ENCODE measurements around the gene ZNG1B. TPM values are rescaled to one million over a fixed set of nuclear protein-coding genes. Genes with fewer than 3 reads are reported as not detected.
"Not testable (repeated sequence)": the region's sequence is repeated elsewhere in the genome, so short reads cannot be mapped to it uniquely, and the experiment has no call there.

The ZNG1B gene
- total and polyA plus RNA-seq, 4 donors = 28.6 to 43.1 (median 32.2) TPM

DNA sequence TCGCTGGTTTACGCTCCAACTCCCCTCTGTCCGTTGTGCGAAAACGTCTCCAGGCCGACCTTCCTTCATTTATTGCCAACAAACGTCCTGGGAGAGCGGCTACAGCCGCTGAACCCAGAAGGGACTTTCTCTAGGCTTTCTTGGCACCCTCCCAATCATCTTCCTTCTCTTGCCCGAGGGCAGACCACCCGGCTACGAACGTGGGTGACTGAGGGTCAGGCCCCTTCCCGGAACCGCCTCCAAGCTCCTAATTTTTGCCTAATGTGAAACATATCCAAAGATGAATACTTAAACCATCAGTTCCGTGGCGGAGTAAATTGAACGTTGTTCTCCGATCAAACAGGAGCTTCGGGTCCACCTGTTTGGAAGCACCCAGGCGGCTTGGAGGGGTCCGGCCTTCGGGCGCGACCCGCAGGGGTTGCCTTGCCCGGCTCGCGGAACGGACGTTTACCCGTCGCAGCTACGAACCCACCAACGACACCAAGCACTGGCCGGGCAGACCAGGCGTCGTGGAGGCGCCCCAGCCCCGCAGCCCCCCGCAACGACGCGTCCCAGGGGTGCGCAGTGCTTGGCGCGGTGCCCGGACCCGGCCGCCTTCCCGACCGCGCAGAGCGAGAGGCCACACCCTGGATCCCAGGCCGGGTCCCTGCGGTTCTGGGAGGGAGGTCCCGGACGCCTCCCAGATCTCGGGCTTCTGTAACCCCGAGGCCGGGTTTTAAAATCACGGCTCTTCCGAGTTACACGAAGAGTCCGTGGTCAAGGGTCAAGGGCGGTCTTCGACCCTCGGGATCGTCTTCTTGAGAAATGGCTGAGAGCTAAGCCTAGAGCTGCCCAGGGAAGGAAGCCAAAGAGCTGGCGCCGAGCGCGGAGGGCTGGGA lies 65.0 kb downstream of the ZNG1B start:
- H3K9me3 ChIP-seq (ENCODE audit: control insufficient read depth, low read length); H3K4me1 ChIP-seq (ENCODE audit: control insufficient read depth in 1 of 2, insufficient read depth in 2 of 2, low read length in 2 of 2); H3K27me3 ChIP-seq (ENCODE audit: control insufficient read depth in 1 of 2, insufficient read depth in 2 of 2, low read length in 1 of 2); H3K36me3 ChIP-seq (ENCODE audit: control insufficient read depth in 1 of 2, insufficient read depth in 2 of 2, low read length in 1 of 2); ATAC-seq (ENCODE audit: low FRiP score); H3K27ac ChIP-seq (ENCODE audit: low read depth in 1 of 2, low read length in 2 of 2); intact Hi-C loops (cut with DNase I): not testable (repeated sequence)
- peak in 1 of 2 donors; percentile 72 for DNase-seq
- WGBS, 2 donors = 4 to 6% methylated on average over 66 to 73 of the region's 73 CpGs
- H3K4me3 ChIP-seq (ENCODE audit: low read length in 2 of 2) = peak overlapping the region in 1 of 2 donors; percentile 25

DNA sequence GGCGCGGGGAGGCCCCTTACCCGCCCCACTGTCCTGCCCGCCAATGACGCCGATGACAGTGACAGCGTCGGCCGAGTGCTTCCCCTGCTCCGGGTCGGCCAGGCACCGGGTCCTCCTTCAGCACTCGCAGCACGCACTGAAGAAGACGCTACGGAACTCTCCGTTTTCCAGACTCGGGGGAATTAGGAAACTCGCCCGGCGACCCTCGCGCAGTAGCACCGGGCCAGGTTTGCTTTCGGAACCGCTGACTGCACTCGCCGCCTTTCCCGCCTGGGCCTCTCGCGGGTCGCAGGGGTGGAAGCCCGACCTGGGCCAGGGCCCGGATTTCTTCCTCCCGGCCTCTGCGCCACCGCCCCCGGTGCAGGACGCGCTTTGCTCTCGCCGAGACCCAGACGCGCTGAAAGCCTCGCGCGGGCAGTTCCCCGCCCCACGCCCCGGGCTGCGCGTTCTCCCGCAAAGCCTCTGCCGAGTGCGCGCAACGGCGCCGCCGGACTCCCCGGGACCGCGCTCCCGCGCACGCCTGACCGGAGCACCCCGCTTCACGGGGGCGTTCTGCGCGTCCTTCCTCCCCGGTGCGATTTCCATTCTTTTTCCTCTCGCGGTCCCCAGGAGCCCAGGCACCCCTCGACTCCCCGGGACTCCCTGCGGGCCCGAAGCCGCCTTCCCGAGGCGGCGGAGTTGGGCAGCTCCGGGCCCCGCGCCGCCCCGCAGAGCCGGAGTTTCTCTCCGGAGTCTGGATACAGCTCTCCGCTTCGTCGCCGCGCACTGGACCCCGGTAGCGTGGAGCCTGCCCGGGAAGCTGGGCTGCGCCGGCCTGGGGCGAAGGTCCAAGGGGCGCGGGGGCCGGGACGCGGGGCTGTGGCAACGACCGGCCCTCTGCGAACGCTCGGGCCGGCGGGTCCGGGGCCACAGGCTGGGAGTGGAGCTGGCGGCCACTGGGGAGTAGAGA lies 65.9 kb downstream of the ZNG1B start:
- ATAC-seq (ENCODE audit: low FRiP score); H3K4me1 ChIP-seq (ENCODE audit: control insufficient read depth in 1 of 2, insufficient read depth in 2 of 2, low read length in 2 of 2); H3K27ac ChIP-seq (ENCODE audit: low read depth in 1 of 2, low read length in 2 of 2); H3K27me3 ChIP-seq (ENCODE audit: control insufficient read depth in 1 of 2, insufficient read depth in 2 of 2, low read length in 1 of 2); H3K36me3 ChIP-seq (ENCODE audit: control insufficient read depth in 1 of 2, insufficient read depth in 2 of 2, low read length in 1 of 2); H3K9me3 ChIP-seq (ENCODE audit: control insufficient read depth, low read length); intact Hi-C loops (cut with DNase I): not testable (repeated sequence)
- 1% methylated on average over 87 to 116 of the region's 116 CpGs for WGBS, 2 donors
- H3K4me3 ChIP-seq (ENCODE audit: low read length in 2 of 2) = peak overlapping the region in 1 of 2 donors; percentile 25
- peak; percentile 66 to 80 for DNase-seq

- H3K4me3 ChIP-seq (ENCODE audit: low read length in 2 of 2); DNase-seq; intact Hi-C loops (cut with DNase I); ATAC-seq (ENCODE audit: low FRiP score); H3K4me1 ChIP-seq (ENCODE audit: control insufficient read depth in 1 of 2, insufficient read depth in 2 of 2, low read length in 2 of 2); H3K27me3 ChIP-seq (ENCODE audit: control insufficient read depth in 1 of 2, insufficient read depth in 2 of 2, low read length in 1 of 2); H3K27ac ChIP-seq (ENCODE audit: low read depth in 1 of 2, low read length in 2 of 2); H3K36me3 ChIP-seq (ENCODE audit: control insufficient read depth in 1 of 2, insufficient read depth in 2 of 2, low read length in 1 of 2); H3K9me3 ChIP-seq (ENCODE audit: control insufficient read depth, low read length): not testable (repeated sequence)
- WGBS, 2 donors = 9 to 15% methylated on average over 18 to 21 of the region's 23 CpGs
These were observed 66.6 kb downstream of the ZNG1B start for GRCh38 chr2:113504081-113504480.

DNA sequence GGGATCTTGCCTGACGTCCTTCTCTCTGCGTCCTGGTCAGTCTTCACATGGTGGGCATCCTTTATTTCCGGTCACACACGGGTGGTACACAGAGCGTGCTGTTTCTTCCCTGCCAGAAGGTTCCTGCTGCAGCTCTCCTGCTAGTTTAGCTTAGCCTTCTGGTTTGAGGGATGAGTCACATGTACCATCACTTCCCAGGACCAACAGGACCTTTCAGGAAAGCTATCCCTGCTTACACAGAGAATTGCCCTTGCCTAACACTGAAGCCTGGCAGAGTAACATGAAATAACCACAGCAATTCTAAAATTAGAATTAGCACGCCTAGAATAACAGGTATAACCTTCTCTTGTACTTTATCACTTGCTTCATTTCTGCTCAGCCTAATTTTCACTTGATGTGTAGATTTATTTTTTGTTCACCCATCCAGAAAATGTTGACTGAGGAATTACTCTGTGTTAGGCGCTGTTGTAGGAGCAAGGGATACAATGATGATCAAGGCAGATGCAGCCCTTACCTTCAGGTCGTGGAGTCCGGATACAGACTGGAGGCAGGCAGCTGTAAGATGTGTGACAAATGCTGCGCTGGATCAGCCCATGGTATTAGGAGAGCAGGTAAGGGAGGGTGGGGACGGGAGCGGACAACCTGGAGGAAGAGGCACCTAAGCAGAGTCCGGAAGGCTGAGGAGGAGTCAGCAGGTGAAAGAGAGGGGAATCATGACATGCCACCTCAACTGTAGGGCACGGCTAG lies 70.1 kb downstream of the ZNG1B start:
- DNase-seq; H3K36me3 ChIP-seq (ENCODE audit: control insufficient read depth in 1 of 2, insufficient read depth in 2 of 2, low read length in 1 of 2); H3K4me3 ChIP-seq (ENCODE audit: low read length in 2 of 2); intact Hi-C loops (cut with DNase I); H3K27ac ChIP-seq (ENCODE audit: low read depth in 1 of 2, low read length in 2 of 2); H3K27me3 ChIP-seq (ENCODE audit: control insufficient read depth in 1 of 2, insufficient read depth in 2 of 2, low read length in 1 of 2); H3K4me1 ChIP-seq (ENCODE audit: control insufficient read depth in 1 of 2, insufficient read depth in 2 of 2, low read length in 2 of 2); ATAC-seq (ENCODE audit: low FRiP score); H3K9me3 ChIP-seq (ENCODE audit: control insufficient read depth, low read length): not testable (repeated sequence)
- 19 to 22% methylated on average over 11 to 13 of the region's 14 CpGs for WGBS, 2 donors

- H3K9me3 ChIP-seq (ENCODE audit: control insufficient read depth, low read length); DNase-seq; H3K27ac ChIP-seq (ENCODE audit: low read depth in 1 of 2, low read length in 2 of 2); H3K27me3 ChIP-seq (ENCODE audit: control insufficient read depth in 1 of 2, insufficient read depth in 2 of 2, low read length in 1 of 2); intact Hi-C loops (cut with DNase I); H3K36me3 ChIP-seq (ENCODE audit: control insufficient read depth in 1 of 2, insufficient read depth in 2 of 2, low read length in 1 of 2); H3K4me1 ChIP-seq (ENCODE audit: control insufficient read depth in 1 of 2, insufficient read depth in 2 of 2, low read length in 2 of 2); ATAC-seq (ENCODE audit: low FRiP score); H3K4me3 ChIP-seq (ENCODE audit: low read length in 2 of 2): not testable (repeated sequence)
- 33 to 43% methylated on average over 7 to 11 of the region's 11 CpGs for WGBS, 2 donors
These were observed 70.7 kb downstream of the ZNG1B start for GRCh38 chr2:113508187-113508586.

GRCh38 chr2:113510913-113511312 lies 73.4 kb downstream of the ZNG1B start:
- H3K27ac ChIP-seq (ENCODE audit: low read depth in 1 of 2, low read length in 2 of 2); ATAC-seq (ENCODE audit: low FRiP score); DNase-seq; H3K4me3 ChIP-seq (ENCODE audit: low read length in 2 of 2); H3K27me3 ChIP-seq (ENCODE audit: control insufficient read depth in 1 of 2, insufficient read depth in 2 of 2, low read length in 1 of 2); H3K9me3 ChIP-seq (ENCODE audit: control insufficient read depth, low read length); intact Hi-C loops (cut with DNase I); H3K4me1 ChIP-seq (ENCODE audit: control insufficient read depth in 1 of 2, insufficient read depth in 2 of 2, low read length in 2 of 2); H3K36me3 ChIP-seq (ENCODE audit: control insufficient read depth in 1 of 2, insufficient read depth in 2 of 2, low read length in 1 of 2): not testable (repeated sequence)
- WGBS, 2 donors = 78 to 85% methylated on average over 2 of the region's 3 CpGs

DNA sequence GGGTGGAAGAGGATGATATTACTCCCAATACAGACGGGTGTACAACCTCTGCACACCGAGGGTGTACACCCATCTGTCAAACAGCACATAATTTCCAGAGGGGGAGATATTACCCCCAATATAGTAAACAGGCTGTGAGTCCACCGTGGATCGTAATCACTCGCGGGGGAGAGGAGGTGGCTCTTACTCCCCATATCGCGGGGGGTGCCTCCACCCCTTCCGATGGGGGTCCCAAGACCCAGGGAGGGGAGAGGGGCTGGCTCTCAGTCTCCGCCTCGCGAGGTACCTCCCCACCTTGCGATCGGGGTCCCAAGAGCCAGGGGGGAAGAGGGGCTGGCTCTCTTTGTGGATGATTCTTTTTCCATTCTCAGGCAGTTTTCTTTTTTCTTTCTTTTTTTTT lies 74.4 kb downstream of the ZNG1B start:
- H3K9me3 ChIP-seq (ENCODE audit: control insufficient read depth, low read length); DNase-seq; intact Hi-C loops (cut with DNase I); H3K4me1 ChIP-seq (ENCODE audit: control insufficient read depth in 1 of 2, insufficient read depth in 2 of 2, low read length in 2 of 2); H3K36me3 ChIP-seq (ENCODE audit: control insufficient read depth in 1 of 2, insufficient read depth in 2 of 2, low read length in 1 of 2); H3K27me3 ChIP-seq (ENCODE audit: control insufficient read depth in 1 of 2, insufficient read depth in 2 of 2, low read length in 1 of 2); H3K4me3 ChIP-seq (ENCODE audit: low read length in 2 of 2); H3K27ac ChIP-seq (ENCODE audit: low read depth in 1 of 2, low read length in 2 of 2); ATAC-seq (ENCODE audit: low FRiP score): not testable (repeated sequence)
- 75 to 78% methylated on average over 14 of the region's 14 CpGs for WGBS, 2 donors

DNA sequence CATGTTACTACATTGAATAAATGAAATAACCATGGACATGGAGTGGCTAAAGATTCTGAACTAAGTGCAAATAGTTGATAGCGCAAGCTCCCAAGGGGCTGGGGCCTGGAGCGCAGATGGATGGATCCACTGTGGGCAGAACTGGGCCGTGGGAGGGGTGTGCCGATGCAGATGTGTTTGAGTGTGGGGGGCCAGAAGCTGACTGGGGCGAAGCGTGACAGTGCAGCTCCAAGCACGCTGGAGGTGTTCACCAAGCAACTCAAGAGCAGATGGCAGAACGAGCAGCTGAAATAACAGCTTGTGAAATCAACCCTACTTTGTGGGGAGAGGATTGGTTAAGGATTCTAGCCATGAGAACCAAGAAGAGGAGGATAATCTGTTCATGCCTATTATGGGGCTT lies 78.0 kb downstream of the ZNG1B start:
- H3K27ac ChIP-seq (ENCODE audit: low read depth in 1 of 2, low read length in 2 of 2); H3K4me3 ChIP-seq (ENCODE audit: low read length in 2 of 2); DNase-seq; H3K4me1 ChIP-seq (ENCODE audit: control insufficient read depth in 1 of 2, insufficient read depth in 2 of 2, low read length in 2 of 2); intact Hi-C loops (cut with DNase I); H3K9me3 ChIP-seq (ENCODE audit: control insufficient read depth, low read length); H3K36me3 ChIP-seq (ENCODE audit: control insufficient read depth in 1 of 2, insufficient read depth in 2 of 2, low read length in 1 of 2); ATAC-seq (ENCODE audit: low FRiP score); H3K27me3 ChIP-seq (ENCODE audit: control insufficient read depth in 1 of 2, insufficient read depth in 2 of 2, low read length in 1 of 2): not testable (repeated sequence)
- 57 to 74% methylated on average over 8 of the region's 8 CpGs for WGBS, 2 donors

Measured in aorta (tissue), 5 donors.